HG03432 (cell line): Measurements from ENCODE around the gene CHST1.

Experiments used
- ATAC-seq: cut with Tn5 transposase; IDR thresholded peaks from one replicate; pipeline ENCODE4 v1.9.1; 2021; ENCODE audit warnings: mild to moderate bottlenecking, moderate library complexity; ENCODE audit not compliant: unreplicated experiment

CHST1 gene

DNA sequence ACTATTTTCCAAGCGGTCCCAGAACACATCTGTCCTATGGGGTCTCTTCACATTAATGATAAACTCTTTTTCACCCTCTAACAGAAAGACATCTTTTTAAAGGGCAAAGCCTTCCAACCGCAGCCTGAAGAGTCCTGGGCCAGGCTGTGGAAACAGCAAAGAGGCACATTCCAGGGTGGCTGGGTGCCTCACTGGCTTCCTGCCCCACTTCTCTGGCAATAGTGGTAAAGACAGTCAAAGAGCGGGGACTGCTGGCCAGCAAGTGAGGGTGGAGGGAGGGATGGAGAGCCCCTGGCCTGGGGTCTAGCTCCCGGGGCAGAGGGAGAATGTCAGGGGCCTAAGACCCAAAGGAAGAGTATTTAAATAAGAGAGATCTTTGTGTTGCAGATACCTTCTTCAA is 10.2 kb upstream of the CHST1 start:
- ATAC-seq, result no peak

DNA sequence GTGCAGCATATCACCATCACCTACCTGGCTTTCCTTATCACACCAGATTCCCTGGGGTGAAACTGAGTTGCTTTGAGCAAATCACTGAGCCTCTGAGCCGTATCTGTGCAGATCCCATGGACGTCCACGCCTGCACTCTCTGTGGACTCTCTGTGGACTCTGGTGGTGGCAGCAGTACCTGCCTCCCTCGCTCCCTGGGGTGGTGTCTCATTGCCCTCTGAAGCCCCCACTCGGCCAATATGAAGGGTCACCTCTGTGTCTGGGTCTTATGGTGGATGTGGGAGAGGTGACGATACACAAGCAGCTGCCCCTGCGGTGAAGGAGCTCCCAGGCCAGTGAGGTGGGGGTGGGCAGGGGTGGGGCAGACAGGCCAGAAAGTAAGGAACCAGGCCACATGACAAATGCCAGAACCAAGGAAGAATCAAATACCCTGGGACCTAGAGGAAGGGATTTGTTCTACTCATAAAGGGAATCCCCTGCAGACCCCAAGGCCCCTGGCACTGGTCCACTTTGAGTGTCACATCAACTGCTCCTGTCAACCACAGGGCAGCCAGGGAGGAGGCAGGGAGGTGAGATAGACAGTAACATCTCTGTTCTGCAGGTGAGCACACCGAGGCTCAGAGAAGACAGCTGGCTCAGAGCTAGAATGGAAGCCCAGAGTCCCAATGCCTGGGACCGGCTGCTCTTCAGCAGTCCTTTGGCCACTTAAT is 9.2 kb upstream of the CHST1 start:
- ATAC-seq, result no peak

DNA sequence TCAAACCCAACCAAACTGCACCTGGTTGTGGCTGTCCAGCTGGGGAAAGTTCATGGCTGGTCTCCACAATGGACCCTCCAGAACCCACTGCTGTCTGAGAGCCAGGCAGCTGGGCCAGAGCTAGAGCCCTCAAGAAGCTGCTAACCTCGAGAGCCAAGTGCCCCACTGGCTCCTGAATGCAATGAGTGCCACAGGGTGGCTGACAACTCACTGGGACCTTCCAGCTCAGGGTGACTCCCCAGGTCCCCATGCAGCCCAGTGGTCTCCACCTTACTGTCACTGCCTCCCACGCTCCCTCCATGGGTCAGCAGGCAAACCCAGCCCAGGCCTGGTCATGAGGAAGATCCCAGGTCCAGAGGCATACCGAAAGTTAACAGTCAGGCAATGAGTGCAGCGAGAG is 8.0 kb upstream of the CHST1 start:
- no peak for ATAC-seq

DNA sequence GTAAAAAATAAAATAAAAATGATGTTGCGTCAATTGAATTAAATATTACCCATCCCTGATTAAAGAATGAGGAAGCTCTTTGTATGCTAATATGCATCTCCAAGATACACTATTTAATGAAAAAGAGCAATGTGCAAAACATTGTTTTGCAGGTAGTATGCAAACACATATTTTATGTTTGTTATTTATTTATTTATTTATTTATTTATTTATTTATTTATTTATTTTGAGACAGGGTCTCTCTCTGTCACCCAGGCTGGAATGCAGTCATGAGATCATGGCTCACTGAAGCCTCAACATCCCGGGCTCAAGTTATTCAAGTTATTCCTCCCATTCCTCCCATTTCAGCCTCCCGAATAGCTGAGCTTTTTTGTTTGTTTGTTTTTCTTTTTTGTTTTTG is 7.2 kb upstream of the CHST1 start:
- ATAC-seq, result no peak

DNA sequence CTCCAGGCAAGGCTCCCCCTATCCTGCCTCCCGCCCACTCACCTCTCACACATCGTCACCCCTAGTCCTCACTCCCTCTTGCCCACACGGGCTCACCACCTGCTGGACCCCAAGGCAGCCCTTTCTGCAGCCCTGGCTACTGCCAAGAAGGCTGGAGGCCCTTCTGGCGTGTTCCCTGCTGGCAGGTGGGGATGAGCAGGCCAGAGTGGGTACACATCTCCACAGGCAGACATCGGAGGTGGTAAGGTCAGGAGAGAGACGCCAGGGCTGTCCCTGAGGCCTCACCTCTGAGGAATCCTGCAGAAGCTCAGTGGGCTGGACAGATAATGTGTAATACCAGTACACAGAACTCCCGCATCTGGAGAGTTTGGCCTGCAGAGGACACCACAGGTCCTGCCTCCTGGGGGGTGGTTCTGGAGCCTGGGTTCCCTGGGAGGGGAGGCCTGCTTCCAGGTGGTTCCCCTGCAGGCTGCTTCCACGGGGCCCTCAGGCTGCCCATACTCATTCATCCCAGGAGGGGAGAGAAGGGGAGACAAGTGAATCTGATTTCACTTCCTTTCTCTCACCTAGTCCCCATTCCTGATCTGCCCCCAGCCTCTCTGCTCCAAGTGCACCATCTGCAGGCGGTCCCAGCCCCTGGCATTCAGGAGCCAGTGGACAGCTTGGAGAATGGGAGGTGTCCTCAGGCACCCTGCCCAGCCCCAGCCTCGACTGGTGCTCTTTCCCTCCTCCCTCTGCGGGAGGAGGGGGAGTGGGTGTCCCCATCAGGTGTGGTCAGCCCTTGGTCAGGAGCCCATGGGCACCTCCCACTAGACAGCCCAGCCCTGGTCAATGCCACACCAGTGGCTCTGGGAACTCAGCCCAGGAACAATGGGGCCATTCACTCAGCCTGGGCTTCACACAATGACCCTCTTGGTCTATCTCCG is 6.1 kb upstream of the CHST1 start:
- no peak for ATAC-seq

DNA sequence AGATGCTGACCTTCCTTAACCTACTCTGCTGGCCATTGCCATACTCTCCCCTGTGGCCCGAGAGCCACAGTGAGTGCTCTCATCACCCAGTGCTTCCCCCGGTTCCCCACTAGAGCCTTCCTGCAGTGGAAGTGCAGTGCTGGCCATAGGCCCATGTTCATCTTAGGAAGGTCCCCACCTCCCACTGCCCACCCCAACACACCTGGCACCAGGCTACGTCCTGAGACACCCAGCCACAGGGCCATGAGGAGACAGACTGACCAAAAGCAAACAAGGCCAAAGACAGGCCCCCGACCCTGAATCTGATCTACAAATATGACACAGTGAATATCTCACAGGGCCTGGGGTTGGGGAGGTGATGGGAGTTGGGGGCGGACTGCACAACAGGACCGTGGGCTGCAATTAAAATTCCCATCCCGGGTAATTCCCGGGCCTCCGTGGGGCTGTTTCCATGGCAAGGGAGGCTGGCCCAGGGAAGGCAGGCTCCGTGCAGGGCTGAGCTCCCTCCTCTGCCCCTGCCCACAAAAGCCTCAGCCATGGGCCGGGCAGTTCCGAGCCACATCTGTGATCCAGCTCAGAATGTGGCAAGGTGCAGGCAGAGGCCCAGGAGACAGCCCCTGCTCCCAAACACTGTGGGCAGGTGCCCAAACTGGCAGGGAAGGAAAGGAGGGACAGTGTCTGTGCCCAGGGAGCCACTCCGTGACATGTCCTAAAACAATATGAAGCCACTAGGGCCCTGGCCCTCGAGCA is 5.1 kb upstream of the CHST1 start:
- no peak for ATAC-seq

DNA sequence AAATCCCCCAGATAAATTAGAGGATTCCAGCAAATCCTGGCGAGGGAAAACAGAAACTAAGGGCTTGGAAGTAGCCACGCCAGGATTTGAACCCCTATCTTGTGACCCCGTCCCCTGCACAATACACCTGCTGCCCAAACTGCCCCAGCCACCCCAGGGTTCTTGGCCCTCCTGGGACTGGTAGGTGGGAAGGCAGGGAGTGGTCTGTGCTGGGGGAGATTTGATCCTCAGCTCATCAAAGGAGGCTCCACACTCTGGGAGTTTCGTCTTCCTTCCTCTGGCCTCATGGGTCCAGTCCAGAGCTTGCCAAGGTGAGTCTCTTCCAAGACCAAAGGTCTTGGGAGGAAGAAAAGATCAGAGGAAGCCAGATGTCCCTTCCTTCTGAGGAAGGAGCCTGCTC is 4.5 kb upstream of the CHST1 start:
- no peak for ATAC-seq

DNA sequence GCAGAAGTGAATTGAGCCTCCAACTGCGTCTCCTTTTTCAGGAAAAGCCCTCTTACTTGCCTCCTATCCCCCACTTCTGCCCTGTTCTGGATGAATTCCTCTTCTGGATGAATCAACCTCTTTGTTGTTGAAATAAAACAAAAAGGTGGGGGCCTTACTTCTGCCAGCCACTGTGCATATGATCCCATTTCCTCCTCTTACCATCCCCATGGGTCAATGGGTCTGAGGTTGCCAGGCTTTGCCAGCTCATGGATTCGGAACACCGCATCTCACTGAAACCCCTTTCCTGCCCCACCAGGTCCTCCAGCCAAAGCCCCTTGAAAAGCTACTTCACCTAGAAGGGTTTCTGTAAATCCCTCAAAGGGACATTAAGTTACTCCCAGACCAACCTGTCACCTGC is 3.7 kb upstream of the CHST1 start:
- no peak for ATAC-seq

DNA sequence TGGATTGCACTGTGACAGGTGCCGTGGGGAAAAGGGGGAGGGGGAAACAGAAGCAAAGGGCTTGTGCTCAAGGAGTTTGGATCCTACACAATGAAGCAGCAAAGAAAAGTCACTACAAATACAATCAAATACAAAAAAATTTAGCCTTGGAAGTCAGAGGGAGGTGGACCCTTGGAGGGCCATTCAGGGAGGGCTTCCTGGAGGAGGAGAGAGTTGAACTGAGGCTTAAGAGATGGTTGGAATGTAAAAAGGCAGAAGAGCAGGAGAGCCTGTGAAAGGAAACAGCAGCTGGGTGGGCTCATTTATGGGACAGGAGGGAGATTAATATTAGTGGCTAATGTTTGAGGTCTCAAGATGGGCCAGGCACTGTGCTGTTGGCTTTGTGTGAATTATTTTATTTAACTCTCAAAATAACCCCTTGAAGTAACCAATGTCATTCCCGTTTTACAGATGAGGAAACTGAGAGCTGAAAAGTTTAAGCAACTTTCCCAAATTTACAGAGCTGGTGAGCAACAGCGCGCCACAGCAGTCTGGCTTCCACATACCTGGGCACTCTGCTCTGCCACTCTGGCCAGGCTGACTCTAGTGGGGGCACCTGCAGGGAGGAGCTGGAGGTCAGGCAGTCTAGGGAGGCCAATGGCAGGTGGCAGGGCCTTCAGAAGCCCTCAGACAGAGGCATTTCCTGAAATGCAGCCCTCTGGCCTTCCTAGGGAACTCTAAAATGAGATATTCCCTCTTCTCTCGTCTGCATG is 2.7 kb upstream of the CHST1 start:
- ATAC-seq, result no peak

DNA sequence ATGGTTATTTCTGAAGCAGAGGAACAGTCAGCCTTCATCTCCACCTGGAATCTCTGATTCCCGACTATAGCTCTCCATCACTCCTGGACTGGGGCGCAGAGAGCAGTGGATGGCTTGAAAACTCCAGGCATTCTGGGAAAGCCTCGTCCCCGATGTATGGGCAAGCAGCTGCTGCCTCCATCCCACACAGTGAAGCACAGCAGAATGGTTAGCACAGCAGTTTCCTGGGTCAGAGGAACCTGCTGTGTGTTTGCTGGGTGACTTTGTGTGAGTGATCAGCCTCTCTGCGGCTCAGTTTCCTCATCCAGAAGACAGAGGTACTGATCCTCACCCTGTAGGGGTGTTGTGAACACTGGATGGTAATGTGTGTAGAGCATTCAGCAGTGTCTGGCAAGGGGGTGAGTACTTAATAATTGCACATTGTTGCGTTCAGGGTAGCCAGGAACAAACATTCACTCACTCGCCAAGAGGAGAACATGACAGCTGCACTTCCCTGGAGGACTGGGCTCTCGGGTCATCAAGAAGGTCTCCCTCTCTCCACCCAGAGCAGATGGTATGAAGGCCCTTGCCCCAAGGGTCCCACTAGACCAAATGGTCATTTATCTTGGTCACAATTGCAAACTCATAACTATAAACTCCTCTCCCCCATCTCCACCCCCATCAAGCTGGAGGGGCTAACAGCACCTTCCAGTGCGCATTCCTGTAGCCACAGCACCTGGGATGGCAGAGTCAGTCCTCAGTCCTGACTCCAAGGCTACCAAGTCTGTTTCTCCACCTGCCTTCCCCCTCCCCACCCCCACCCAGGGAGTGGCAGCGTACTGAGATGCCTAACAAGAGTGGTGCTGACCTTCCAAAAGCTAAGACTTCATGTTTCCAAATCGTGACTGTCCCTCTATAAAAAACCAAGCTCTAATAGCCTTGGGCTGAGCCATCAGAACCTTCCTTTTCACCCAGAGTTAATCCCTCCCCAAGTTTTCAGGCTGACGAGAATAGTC is 1.5 kb upstream of the CHST1 start:
- no peak for ATAC-seq

DNA sequence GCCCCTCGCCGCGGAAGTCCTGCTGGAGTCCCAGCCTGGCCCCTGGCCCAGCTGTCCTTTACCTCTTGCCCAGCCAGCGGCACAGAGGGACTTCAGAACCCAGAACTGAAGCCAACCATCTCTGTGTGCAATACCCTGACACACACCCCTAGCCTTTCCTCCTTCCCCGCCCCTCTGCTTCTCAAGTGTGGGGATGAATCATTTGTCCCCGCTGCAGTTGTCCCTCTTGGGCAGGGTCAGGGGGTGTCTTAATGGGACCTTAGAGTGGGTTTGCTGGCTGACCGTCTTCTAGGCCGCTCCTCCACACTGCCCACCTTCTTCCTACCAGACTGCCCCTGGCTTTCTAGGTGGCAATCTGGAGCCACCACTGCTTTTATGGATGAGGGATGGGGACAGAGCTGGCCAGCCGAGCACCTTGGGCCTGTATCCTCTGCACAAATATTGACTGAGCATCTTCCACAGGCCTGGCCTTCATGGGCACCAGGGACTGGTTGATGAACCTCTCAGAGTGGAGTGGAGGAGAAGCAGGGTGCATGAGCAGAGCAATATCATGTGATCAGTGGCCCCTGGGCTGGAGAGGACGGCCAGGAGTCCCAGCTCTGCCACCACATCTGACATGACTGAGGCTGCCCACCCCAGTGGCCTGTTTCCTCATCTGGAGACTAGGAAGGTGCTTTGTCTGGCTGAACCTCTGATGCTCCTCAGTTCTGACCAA is 668 bp upstream of the CHST1 start:
- no peak for ATAC-seq

DNA sequence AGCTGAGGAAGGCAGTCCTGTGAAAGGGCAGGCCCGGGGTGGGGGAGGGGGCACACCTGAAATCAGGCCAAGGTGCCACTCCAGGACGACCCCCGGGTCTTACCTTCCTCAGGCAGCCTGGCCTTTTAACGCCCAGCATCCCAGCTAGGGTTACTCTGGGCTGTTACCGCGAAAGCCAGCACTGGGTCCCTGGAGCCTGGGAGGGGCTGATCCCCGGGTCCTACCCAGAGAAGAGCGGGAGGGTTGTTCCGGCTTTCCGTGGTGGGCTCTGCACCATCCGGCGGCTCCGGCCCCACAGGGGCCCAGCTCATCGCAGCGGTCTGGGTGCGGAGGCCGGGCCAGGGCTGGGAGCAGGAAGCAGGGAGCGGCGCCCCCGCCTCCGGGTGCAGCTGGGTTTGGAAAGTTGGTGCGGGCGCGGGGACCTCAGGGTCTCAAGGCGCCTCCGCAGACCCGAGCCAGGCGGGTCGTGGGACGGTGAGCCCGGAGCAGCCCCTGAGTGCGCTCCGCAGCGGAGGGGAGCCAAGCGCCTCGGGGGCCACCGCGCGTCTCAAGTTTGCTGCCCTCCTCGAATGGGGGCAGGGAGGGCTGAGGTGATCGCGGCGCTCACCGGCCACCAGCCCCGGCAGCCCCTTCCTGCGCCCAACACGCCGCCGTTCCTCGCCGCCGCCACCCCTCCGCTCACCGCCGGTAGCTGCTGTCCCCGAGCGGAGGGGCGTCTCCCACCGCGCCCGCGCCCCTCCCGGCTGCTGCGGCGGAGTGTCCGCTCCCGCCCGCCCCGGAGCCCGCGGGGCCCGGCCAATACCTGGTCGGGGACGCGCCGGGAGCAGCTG is 831 bp downstream of the CHST1 start:
- ATAC-seq, result no peak

DNA sequence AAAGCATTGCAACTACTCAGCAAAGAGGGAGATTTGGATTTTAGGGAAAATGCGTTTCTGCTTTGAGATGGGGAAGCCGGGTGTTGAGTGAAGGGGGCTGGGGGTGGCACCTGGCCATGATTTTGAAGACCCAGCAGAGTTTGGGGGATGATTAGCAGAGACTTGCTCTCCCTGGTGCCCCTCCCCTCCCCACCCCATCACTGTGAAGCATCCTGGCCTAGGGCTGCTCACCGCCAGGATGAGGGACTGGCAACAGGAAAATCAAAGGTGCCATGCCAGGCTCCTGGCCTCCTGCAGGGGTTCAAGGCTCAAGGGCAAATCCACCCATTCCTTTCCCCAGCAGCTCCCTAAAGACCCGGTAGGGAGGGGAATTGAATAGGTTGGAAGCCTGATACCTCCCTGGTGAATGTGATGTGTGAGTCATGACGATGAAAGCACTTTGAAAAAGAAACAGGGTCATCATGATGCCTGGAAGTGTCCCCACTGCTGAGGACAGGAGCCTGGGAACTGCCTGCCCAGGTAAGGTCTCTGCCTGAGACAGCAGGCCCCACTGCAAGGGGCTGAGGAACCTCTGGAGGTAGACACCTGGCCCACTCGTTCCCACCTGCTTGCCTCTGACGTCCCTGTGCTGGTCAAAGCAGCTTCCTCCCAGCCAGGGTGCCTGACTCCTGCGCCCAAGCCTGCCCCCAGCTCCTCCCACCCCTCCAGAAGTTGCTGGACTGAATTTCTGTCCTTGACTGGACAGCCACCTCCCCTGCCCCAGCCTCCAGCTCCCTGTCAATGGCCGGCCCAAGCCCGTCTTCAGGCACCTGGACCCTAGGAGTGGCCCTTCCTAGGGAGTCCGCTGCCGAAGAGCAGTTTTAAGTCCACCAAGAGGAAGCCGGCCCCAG is 1.7 kb downstream of the CHST1 start:
- ATAC-seq, result no peak

DNA sequence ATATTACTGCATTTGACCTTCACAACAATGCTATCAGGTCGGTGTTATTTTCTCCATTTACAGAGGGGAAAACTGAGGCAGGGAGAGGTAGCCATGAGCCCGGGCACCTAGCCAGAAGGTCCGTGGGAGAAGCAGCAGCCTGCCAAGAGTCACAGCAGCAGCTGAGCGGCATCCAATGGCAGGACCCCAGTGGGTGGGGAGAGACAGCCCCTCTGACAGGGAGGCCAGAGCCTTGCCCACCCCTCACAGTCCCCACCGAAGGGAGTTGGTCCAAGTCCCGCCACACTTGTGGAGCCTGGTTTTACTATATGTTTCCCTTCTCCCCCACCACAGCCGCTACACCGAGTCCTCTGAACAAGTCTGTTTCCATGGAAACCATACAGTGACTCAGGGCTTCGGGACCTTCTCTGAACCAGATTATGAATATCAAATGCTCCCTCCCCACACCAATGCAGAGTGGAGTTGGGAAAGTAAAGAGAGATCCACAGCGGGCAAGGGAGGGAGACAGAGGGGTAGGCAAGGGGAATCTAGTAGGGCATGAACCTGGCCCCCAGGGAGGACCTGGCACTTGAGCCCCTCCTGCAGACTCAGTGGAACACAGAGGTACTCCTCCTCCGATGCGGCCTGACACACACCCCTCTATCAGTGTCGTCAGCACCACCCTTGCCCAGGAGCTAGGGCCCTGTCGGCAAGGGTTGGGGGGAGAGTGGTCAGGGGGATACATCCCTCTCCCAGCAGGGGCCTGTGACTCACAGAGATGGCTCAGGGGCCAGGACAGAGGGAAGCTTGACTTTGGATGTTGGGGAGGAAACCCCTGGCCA is 2.5 kb downstream of the CHST1 start:
- no peak for ATAC-seq

DNA sequence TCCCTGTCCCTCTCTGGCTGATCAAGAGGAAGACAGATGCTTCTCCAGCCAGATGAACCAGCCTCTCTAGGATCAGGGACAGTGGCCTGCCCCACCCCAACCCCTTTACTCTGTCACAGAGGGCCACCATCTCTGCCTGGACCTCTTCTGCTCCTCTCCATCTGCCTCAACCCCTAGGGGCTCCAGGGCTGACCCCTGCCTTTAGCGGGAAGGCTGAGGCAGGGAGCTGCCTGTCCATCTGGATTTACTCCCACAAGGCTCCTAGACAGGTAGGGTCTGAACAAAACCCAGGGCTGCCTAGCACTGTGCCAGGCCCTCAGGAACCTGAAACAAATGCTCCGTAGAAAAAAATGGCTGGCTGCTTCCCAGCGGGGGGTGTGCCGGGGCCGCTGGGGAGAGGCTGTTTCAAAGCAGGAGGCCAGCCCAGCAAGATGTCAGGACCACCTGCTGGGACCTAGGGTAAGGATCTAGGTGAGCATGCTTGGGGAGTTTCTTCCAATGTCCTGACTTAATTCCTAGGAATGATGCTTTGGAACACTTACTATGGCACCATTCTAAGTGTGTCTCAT is 3.2 kb downstream of the CHST1 start:
- ATAC-seq, result no peak

DNA sequence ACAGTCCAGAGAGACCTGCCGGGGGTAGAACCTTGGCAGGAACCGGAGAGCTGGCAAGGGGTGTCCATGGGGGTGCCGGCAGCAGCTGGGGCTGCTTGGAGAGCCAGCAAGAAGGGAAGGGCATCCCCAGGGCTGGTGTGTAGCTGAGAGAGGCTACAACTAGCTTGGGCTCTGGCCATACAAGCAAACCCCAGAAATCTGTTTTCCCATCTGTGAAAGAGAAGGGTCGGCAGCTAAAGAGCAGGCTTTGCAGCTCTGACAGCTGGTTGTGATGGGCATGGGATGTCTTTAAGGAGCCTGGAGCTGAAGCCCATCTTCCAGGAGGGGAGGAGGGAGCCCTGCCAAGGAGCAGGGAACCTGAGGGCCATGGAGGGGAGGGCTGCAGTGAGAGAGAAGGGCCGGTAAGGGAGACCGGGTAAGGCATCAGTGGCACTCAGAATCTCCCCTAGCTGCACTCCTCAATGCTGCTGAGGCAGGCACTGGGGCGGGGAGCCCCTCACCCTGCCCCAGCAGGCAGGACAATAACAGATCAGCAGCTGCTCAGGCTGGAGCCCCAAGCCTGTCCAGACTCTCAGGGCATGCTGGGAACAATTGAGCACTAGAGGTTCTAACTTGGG is 3.9 kb downstream of the CHST1 start:
- ATAC-seq, result no peak
